ENCODE measurements around the gene FOXC1. TPM values are rescaled to one million over a fixed set of nuclear protein-coding genes. Genes with fewer than 3 reads are reported as not detected.
A peak's percentile ranks its signal among the peaks of the same experiment; 100 is the strongest.

The FOXC1 gene
- total and polyA plus RNA-seq, 2 of the 13 experiments (the other 11 are each of a cell fraction or from before 2014, with no cell fraction given) = 0.44 to 0.55 TPM

DNA sequence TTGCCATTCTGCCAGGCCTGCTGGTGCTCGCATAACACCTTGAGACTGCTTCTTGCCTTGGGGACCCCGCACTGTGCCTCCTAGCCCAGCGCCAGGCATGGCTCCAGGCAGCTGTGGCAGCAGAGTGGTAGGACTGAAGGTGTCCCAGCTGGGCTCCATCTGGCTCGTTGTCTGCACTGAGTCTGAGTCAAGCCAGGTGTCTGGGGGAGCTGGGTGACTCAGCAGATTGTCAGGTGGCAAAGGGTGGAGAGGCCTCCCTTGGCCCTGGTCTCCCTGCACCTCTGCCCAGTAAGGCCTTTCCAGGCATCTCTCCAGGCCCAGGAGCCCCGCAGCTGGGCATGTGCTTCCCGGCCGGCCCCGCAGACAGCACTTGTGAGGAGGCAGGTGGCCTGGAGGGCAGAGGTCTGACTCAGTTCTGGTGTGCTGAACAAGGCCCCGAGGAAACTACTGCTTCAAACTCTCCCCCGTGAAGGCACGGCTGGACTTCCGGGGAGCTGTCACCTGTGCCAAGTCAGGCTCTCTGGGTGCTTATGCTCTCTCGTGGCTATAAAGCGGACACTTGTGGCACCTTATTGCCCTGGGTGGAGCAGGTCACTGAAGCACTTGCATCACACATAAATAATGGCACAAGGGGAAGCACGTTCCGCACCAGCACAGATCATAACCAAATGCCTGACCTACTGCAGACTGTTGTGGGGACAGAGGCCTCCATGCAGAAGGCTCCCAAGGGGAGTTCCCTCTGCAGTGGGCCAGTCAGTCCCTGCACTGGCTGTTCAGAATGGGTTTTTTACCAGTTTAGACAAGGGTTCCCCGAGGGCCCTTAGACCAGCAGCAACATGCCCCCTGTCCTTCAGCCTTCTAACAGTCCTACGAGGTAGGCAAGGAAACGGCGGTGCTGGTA, 27.5 kb downstream of the FOXC1 start (continued):
- TF ChIP-seq PRDM15 (CRISPR knock-in tag; IDR thresholded peaks at IDR 0.05) = no peak
- peak; percentile 72 for TF ChIP-seq AGO2 (optimal IDR thresholded peaks at IDR 0.05; ENCODE audit: low read depth, low read length)
- peak; percentile 32; the same call in 1 of the 2 replicates for TF ChIP-seq TFAP4 (IDR thresholded peaks at IDR 0.05; ENCODE audit: borderline replicate concordance, low read depth)
- TF ChIP-seq RBM22 (optimal IDR thresholded peaks at IDR 0.05; ENCODE audit: low read length) = peak; percentile 4
- no peak for TF ChIP-seq ZNF766 (CRISPR knock-in tag; IDR thresholded peaks at IDR 0.05; ENCODE audit: borderline replicate concordance)
- no peak for TF ChIP-seq ZBTB44 (CRISPR knock-in tag; IDR thresholded peaks at IDR 0.05)
- peak; percentile 94; the same call in 1 of the 2 replicates for TF ChIP-seq NFE2 (CRISPR knock-in tag; IDR thresholded peaks at IDR 0.05)
- no peak for TF ChIP-seq ZBTB33 (CRISPR knock-in tag; IDR thresholded peaks at IDR 0.05)
- no peak for TF ChIP-seq PCBP1 (IDR thresholded peaks at IDR 0.05; ENCODE audit: borderline replicate concordance, low read depth, low read length)

All from HepG2 (cell line).